ENCODE measurements around the gene PAK1. TPM values are rescaled to one million over a fixed set of nuclear protein-coding genes. Genes with fewer than 3 reads are reported as not detected.

Gene PAK1
- total RNA-seq, 3 donors from 2014 or later (not counting 1 experiment from before 2014, with no cell fraction given): 18.8 to 27.3 (median 20.4) TPM

GRCh38 chr11:77381729-77382665 lies 91.9 kb downstream of the PAK1 start:
- peaks cover 0 to 5% of the 10 kb centered on the region in 2 donors for H3K4me1 Mint-ChIP-seq
- Histone ChIP-seq H3K36me3 (ENCODE audit: control insufficient read depth, insufficient read depth, low read length) (peaks cover 2% of the 10 kb centered on the region), H3K27me3 (ENCODE audit: control insufficient read depth, insufficient read depth, low read length) (no peaks in the 10 kb centered on the region), H3K27ac (ENCODE audit: low read length) (no peak overlapping the region), H3K9me3 (ENCODE audit: control insufficient read depth, insufficient read depth, low read length) (no peaks in the 10 kb centered on the region), H3K4me3 (ENCODE audit: low read length) (no peak overlapping the region), H3K4me1 (ENCODE audit: control insufficient read depth, insufficient read depth, low read length) (no peaks in the 10 kb centered on the region)
- no peak overlapping the region for H3K4me3 Mint-ChIP-seq
- ATAC-seq: no peak
- 100% methylated on average over 2 of the region's 2 CpGs for WGBS (ENCODE audit: insufficient coverage)
- no peak for TF ChIP-seq CTCF (IDR thresholded peaks at IDR 0.05)
- intact Hi-C loops (cut with micrococcal nuclease): no loop called here
- H3K27ac Mint-ChIP-seq: no peak overlapping the region
- no peak for DNase-seq
- no peaks in the 10 kb centered on the region for H3K9me3 Mint-ChIP-seq
- H3K27me3 Mint-ChIP-seq (ENCODE audit: low read depth in 2 of 2): no peaks in the 10 kb centered on the region
- peaks cover 7% of the 10 kb centered on the region for H3K36me3 Mint-ChIP-seq

GRCh38 chr11:77379934-77380333 lies 94.0 kb downstream of the PAK1 start:
- Mint-ChIP-seq H3K4me3 (no peak overlapping the region), H3K4me1 (no peaks in the 10 kb centered on the region), H3K27me3 (ENCODE audit: low read depth in 2 of 2) (no peaks in the 10 kb centered on the region), H3K27ac (no peak overlapping the region), H3K9me3 (no peaks in the 10 kb centered on the region), H3K36me3 (peaks cover 7% of the 10 kb centered on the region)
- intact Hi-C loops (cut with micrococcal nuclease): no loop called here
- DNase-seq (no peak), ATAC-seq (no peak)
- no peaks in the 10 kb centered on the region for H3K4me1 ChIP-seq (ENCODE audit: control insufficient read depth, insufficient read depth, low read length)
- WGBS (ENCODE audit: insufficient coverage): over 99% methylated on average over 5 of the region's 5 CpGs
- no peak overlapping the region for H3K4me3 ChIP-seq (ENCODE audit: low read length)
- TF ChIP-seq CTCF (IDR thresholded peaks at IDR 0.05): no peak
- no peak overlapping the region for H3K27ac ChIP-seq (ENCODE audit: low read length)
- no peaks in the 10 kb centered on the region for H3K27me3 ChIP-seq (ENCODE audit: control insufficient read depth, insufficient read depth, low read length)
- H3K36me3 ChIP-seq (ENCODE audit: control insufficient read depth, insufficient read depth, low read length): peaks cover 5% of the 10 kb centered on the region
- H3K9me3 ChIP-seq (ENCODE audit: control insufficient read depth, insufficient read depth, low read length): no peaks in the 10 kb centered on the region

GRCh38 chr11:77379253-77379652 lies 94.6 kb downstream of the PAK1 start:
- DNase-seq (no peak), ATAC-seq (no peak)
- no peak overlapping the region for H3K4me3 Mint-ChIP-seq
- H3K9me3 ChIP-seq (ENCODE audit: control insufficient read depth, insufficient read depth, low read length): no peaks in the 10 kb centered on the region
- no peaks in the 10 kb centered on the region for H3K4me1 ChIP-seq (ENCODE audit: control insufficient read depth, insufficient read depth, low read length)
- no peaks in the 10 kb centered on the region for H3K27me3 Mint-ChIP-seq (ENCODE audit: low read depth in 2 of 2)
- no peaks in the 10 kb centered on the region for H3K9me3 Mint-ChIP-seq
- no peak overlapping the region for H3K4me3 ChIP-seq (ENCODE audit: low read length)
- H3K4me1 Mint-ChIP-seq: no peaks in the 10 kb centered on the region
- no peaks in the 10 kb centered on the region for H3K27me3 ChIP-seq (ENCODE audit: control insufficient read depth, insufficient read depth, low read length)
- TF ChIP-seq CTCF (IDR thresholded peaks at IDR 0.05): no peak
- peaks cover 5% of the 10 kb centered on the region for H3K36me3 ChIP-seq (ENCODE audit: control insufficient read depth, insufficient read depth, low read length)
- no peak overlapping the region for H3K27ac Mint-ChIP-seq
- H3K27ac ChIP-seq (ENCODE audit: low read length): no peak overlapping the region
- WGBS (ENCODE audit: insufficient coverage): 93% methylated on average over 4 of the region's 4 CpGs
- peaks cover 7% of the 10 kb centered on the region for H3K36me3 Mint-ChIP-seq
- intact Hi-C loops (cut with micrococcal nuclease): no loop called here

Data from natural killer cell (primary cell).